Stimulated activated CD8-positive, alpha-beta memory T cell treated with anti-CD3 and anti-CD28 coated beads, Interleukin-15, amount 100 ng/mL, for 1 hour (primary cell): ENCODE measurements around the gene DAGLB.
A peak's percentile ranks its signal among the peaks of the same experiment; 100 is the strongest.
"Not testable (repeated sequence)": the region's sequence is repeated elsewhere in the genome, so short reads cannot be mapped to it uniquely, and the experiment has no call there.

Experiments used
- DNase-seq: peaks from one replicate; pipeline ENCODE4 v3.0.0-alpha.2; 2020; ENCODE audit warnings: low read depth

DAGLB gene

DNA sequence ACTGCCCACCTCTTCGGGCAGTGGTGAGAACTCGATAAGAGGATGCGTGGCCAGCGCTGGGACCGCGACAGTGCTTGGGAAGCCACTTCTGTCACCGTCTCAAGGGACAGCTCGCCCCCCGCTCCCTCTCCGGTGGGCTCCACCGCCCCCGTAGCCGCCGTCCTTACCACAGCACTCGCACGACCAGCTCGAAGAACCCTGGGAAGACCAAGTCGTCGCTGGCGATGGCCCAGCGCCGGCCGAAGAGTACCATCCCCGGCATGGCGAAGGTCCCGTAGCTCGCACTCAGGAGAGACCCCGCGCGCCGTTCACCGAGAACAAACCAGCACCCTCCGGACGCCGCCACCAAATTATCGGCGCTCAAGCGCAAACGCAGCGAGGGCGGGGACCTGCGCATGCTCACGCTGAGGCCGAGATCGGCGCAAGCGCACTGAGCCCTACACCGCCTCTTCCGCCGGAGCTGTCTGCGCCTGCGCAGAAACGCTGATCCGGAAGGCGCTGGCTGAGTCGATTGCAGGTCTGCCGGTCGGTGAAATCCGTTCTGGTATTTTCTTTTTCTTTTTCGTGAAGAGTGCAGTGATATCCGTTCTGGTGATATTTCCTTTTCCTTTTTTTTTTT lies at the start of gene DAGLB:
Gene DAGLB (minus strand): TSS at position 374 of the 619 bp plus-strand sequence. CDS start 112 bp downstream, at position 262.
- DNase-seq: peak; percentile 90

DNA sequence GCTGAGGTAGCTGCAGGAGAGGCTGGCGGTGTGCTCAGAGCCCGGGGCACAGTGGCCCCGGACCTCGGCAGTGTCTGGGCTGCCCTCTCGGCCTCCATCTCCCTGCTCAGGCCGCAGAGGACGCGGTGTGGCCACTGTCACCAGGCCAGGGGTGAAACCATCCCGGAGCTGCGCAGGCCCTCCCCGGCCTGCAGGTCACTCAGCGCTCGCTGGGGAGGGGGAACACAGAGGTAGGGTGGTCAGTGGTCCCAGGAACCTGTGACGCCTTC lies 49.8 kb upstream of the DAGLB start:
- no peak for DNase-seq

DNA sequence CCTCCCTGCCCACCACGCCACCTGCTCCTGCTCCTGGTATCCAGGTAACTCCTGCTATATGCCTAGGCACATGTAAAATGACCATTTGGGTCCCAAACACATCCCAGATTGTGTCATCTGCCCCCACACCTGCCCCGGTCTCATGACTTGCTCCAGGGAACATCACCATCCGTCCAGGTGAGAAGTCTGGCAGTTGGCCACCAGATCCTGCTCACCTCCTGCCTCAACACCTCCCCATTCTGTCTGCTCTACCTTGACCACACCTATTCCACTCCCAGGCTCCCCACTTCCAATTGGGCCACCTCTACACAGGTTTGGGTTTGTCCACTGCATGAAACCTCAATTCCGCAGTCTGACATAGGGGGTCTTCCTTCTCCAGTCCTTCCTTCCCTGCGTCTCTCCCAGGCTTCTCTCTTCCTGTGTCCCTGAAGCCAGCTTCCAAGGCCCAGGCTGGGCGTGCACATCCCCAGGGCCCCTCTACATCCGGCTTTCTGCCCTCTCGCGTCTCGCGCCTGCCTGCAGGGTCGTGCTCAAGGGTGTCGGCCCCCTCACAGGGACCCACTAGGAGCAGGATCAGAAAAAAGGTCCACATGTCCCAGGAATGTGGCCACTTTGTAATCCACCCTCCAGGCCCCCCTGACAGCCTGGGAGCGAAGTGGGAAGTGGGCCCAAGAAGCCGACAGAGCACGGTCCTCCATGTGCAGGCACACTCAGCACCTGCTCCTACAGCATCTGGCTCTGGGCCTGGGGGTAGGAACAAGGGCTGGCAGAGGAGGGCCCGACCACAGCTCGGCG lies 49.3 kb upstream of the DAGLB start:
- no peak for DNase-seq

GRCh38 chr7:6495597-6496262 lies 48.0 kb upstream of the DAGLB start:
- DNase-seq: no peak

GRCh38 chr7:6494365-6494764 lies 46.6 kb upstream of the DAGLB start:
- DNase-seq: no peak

- no peak for DNase-seq
Measured at GRCh38 chr7:6491194-6491593, 43.4 kb upstream of the DAGLB start.

DNA sequence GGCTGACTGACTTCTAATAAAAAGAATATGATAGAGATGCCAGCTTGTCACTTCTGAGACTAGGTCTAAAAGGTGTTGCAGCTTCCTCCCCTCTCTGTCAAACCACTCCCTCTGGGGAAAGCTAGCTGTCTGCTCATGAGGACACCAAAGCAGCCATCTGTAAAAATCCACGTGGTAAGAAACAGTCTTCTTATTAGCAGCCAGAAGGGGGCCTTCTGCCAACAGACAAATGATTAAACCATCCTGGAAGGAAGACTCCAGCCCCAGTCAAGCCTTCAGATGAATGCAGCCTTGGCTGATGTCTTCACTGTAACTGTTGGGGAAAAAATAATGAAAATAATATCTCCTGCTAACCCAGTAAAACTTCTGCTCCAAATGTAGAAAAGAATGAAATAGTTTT lies 41.9 kb upstream of the DAGLB start:
- no peak for DNase-seq

DNA sequence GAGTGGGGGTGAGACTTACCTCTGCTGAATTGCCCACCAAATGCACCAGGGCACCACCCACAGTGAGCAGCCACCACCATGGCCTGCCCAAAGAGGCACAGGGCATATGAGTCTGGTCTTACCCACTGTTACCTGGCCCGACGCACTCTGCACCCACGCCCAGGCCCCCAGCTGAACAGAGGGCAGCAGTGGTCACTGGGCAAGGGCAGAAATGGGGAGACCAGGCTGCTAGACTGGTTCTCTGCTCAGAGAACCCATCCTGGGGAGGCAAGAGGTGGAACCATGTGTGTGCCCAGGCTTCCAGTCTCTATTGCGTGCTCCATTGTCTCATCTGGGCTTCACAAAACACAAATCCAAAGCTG lies 39.4 kb upstream of the DAGLB start:
- DNase-seq: no peak

GRCh38 chr7:6486438-6487183 lies 38.9 kb upstream of the DAGLB start:
- no peak for DNase-seq

DNA sequence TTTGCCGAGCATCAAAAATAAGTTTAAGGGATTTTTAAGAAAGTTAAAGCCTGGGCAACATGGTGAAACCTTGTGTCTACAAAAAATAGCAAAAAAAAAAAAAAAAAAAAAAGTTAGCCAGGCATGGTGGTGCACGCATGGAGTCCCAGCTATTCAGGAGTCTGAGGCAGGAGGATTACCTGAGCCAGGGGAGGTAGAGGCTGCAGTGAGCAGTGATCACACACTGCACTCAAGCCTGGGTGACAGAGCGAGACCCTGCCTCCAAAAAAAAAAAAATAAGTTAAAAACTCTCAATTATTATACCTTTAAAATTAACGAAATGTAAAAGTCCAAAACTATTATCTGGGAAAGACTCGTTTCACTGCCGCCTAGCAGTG lies 35.0 kb upstream of the DAGLB start:
- no peak for DNase-seq

DNA sequence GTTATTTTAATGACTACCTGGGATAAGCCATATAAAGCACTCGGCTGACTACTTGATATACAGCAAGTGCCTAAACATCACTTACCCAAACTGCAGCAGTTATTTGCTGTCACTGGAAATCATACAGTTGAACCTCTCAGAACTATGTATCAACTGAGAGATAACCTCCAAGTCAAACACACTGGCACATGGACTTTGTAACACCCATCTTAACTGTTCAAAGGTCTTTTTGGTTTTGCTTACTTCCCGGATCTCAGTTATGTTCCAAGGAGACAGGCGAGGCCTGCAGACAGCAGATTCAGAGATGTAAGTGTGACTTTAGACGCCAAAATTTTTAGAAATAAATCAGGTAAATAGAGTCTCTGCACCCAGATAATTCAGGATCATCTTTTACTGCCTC lies 34.6 kb upstream of the DAGLB start:
- DNase-seq: no peak

- DNase-seq: no peak
Measured at GRCh38 chr7:6481445-6481844, 33.7 kb upstream of the DAGLB start.

DNA sequence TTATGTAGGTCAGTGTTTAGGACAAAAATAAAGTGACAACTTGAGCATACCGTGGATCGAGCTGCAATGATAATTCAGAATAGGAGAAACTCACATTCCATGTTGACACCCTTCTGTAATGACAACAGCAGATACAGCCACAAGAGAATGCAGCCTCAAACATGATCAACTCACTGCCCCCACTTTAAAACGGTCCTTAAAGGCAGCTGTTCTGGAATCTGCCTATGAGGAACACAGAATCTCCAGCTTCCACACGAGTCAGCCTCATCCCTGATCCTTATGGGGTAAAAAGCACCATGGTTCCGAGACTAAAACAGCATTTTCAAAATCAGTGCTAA lies 32.5 kb upstream of the DAGLB start:
- no peak for DNase-seq

DNA sequence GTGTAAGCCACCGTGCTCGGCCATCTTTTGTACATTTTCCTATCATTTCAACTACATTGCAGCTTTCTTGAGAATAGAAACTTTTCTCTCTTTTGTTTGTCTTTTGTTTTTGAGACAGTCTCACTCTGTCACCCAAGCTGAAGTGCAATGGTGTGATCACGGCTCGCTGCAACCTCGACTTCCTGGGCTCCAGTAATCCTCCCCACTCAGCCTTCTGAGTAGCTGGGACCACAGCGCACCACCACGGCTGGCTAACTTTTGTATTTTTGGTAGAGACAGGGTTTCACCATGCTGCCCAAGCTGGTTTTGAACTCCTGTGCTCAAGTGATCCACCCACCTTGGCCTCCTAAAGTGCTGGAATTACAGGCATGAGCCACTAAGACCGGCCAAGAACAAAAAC lies 31.3 kb upstream of the DAGLB start:
- DNase-seq: no peak

GRCh38 chr7:6478186-6478585 lies 30.4 kb upstream of the DAGLB start:
- DNase-seq: no peak

DNA sequence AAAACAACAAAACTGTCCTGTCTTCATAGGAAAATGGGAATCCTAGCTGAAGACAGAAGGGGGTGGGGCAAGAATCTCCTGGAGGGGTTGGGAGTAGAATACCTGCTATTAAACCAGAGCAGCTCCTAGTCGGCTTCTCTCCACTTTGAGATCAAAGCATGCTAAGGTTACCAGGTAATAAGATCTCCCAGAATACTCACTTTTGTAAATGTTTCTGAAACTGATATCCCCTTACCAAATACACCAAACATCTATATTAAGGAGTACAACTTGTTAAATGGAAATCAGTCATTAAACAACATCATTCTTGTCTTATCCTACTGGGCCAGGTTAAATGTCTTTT lies 29.5 kb upstream of the DAGLB start:
- DNase-seq: no peak

- DNase-seq: no peak
Measured at GRCh38 chr7:6476596-6477317, 29.0 kb upstream of the DAGLB start.

GRCh38 chr7:6475433-6476186 lies 27.9 kb upstream of the DAGLB start:
- DNase-seq: no peak

DNA sequence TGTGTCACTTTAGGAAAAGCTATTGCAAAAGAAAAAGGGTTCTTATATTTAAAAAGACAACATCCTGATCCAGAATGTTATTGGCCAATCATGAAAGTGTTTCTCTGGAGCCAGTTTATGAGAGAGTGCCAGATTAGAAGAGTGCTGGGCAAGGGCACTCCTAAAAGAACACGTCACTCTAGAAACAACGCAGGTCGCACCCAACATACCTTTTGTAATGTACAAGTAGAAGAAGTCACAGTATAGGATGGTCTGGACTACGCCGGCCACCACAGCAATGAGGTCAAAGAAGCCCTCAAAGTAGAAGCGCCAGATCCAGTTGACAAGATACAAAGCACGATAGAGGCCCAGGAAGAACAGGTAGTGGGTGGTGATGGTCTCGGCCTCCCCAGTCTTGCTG lies 18.1 kb upstream of the DAGLB start:
- no peak for DNase-seq

DNA sequence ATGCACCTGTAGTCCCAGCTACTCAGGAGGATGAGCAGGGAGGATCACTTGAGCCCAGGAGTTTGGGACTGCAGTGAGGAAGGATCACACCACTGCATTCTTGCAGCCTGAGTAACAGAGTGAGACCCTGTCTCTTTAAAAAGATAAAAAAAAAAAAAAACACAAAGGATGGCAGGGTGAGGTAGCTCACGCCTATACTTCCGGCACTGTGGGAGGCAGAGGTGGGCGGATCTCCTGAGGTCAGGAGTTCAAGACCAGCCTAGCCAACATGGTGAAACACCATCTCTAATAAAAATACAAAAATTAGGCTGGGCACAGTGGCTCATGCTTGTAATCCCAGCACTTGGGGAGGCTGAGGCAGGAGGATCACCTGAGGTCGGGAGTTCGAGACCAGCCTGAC lies 15.9 kb upstream of the DAGLB start:
- not testable (repeated sequence) for DNase-seq

DNA sequence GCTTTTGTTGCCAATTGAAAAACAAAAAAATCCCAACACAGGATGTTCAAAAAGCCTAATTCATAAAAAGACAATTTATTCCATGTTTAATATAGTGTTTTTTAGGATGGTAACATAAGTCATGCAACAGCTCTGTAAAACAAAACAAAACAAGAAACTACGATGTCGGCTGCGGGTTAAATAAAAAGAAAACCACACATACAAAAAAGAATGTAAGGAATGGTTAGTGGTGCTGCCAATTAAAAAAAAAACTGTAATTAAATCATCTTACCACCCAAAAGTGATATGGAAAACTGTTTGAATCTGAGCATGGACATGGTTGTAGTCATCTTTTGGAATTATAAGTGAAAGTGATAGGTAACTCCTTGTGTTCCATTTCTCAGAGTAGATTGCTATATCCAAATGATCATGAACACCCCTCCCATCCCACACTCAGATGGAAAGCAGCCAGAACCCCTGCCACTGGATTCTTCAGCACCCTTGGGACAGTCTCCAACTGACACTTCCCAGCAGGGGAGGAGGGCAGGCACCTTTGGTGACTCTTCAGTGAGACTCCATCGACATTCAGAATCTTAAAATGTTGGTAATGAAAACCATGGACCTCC lies 14.3 kb upstream of the DAGLB start:
- no peak for DNase-seq
